SK-N-SH treated with all-trans-retinoic acid at 6 μM for 48 hours (cell line): ENCODE measurements around the gene LRBA.

Experiments
- ATAC-seq: fragments of 200-7000 bp; cut with Tn5 transposase; 3 replicates; pipeline ENCODE4 v1.9.1; 2020; ENCODE audit warnings: mild to moderate bottlenecking, moderate library complexity
- BACH2 ChIP-seq: fragments of 250-450 bp; sonication (Bioruptor Pico); IDR thresholded peaks from 2 replicates; pipeline ENCODE4 v1.9.0; 2021; ENCODE audit warnings: mild to moderate bottlenecking, borderline replicate concordance
- CREB5 ChIP-seq: fragments of 250-450 bp; sonication (Bioruptor Pico); IDR thresholded peaks from 2 replicates; pipeline ENCODE4 v1.5.1; 2020; ENCODE audit warnings: low read depth, mild to moderate bottlenecking, moderate library complexity
- CSDC2 ChIP-seq: fragments of 250-450 bp; sonication (Bioruptor Pico); IDR thresholded peaks from 2 replicates; pipeline ENCODE4 v1.5.0; 2020; ENCODE audit warnings: mild to moderate bottlenecking, moderate library complexity
- CSRNP3 ChIP-seq: fragments of 250-450 bp; sonication (Bioruptor Pico); IDR thresholded peaks from 2 replicates; pipeline ENCODE4 v1.5.1; 2021; ENCODE audit warnings: mild to moderate bottlenecking, moderate library complexity
- ESRRG ChIP-seq: fragments of 250-450 bp; sonication (Bioruptor Pico); IDR thresholded peaks from 2 replicates; pipeline ENCODE4 v1.6.1; 2021; ENCODE audit warnings: mild to moderate bottlenecking
- GLIS3 ChIP-seq: fragments of 250-450 bp; sonication (Bioruptor Pico); IDR thresholded peaks from 2 replicates; pipeline ENCODE4 v1.5.0; 2020; ENCODE audit warnings: mild to moderate bottlenecking, moderate library complexity
- ISL1 ChIP-seq: fragments of 250-450 bp; sonication (Bioruptor Pico); IDR thresholded peaks from 2 replicates; pipeline ENCODE4 v2.1.2; 2022; ENCODE audit warnings: mild to moderate bottlenecking, moderate library complexity
- OSR1 ChIP-seq: fragments of 250-450 bp; sonication (Bioruptor Pico); IDR thresholded peaks from 2 replicates; pipeline ENCODE4 v1.8.0; 2022; ENCODE audit warnings: moderate library complexity, mild to moderate bottlenecking, inconsistent platforms
- PATZ1 ChIP-seq: fragments of 250-450 bp; sonication (Bioruptor Pico); IDR thresholded peaks from 2 replicates; pipeline ENCODE4 v1.8.0; 2020; ENCODE audit warnings: mild to moderate bottlenecking, moderate library complexity, borderline replicate concordance
- POU6F1 ChIP-seq: fragments of 250-450 bp; sonication (Bioruptor Pico); IDR thresholded peaks from 2 replicates; pipeline ENCODE4 v1.8.0; 2021; ENCODE audit warnings: low read depth, mild to moderate bottlenecking, moderate library complexity, borderline replicate concordance
- RARB ChIP-seq: fragments of 250-450 bp; sonication (Bioruptor Pico); IDR thresholded peaks from 2 replicates; pipeline ENCODE4 v1.8.0; 2021; ENCODE audit warnings: mild to moderate bottlenecking, moderate library complexity
- SNAI2 ChIP-seq: fragments of 250-450 bp; sonication (Bioruptor Pico); IDR thresholded peaks from 2 replicates; pipeline ENCODE4 v1.5.0; 2020; ENCODE audit warnings: mild to moderate bottlenecking, moderate library complexity
- TCF4 ChIP-seq: fragments of 250-450 bp; sonication (Bioruptor Pico); IDR thresholded peaks from 2 replicates; pipeline ENCODE4 v1.8.0; 2021; ENCODE audit warnings: mild to moderate bottlenecking, moderate library complexity, borderline replicate concordance
- TOX ChIP-seq: fragments of 250-450 bp; sonication (Bioruptor Pico); IDR thresholded peaks from 2 replicates; pipeline ENCODE4 v1.8.0; 2021; ENCODE audit warnings: mild to moderate bottlenecking, moderate library complexity, borderline replicate concordance
- ZC3H10 ChIP-seq: fragments of 250-450 bp; sonication (Bioruptor Pico); IDR thresholded peaks from 2 replicates; pipeline ENCODE4 v1.5.1; 2021; ENCODE audit warnings: mild to moderate bottlenecking, moderate library complexity
- ZFP3 ChIP-seq: fragments of 250-450 bp; sonication (Bioruptor Pico); IDR thresholded peaks from 2 replicates; pipeline ENCODE4 v1.5.0; 2020; ENCODE audit warnings: mild to moderate bottlenecking, moderate library complexity
- ZFP30 ChIP-seq: fragments of 450-650 bp; formaldehyde crosslinking; IDR thresholded peaks from 2 replicates; pipeline ENCODE4 v1.5.0; 2022; ENCODE audit warnings: mild to moderate bottlenecking, moderate library complexity
- ZNF565 ChIP-seq: fragments of 450-650 bp; formaldehyde crosslinking; conservative IDR thresholded peaks from 2 replicates; pipeline ENCODE4 v1.5.0; 2020; ENCODE audit warnings: low read depth, mild to moderate bottlenecking, moderate library complexity
- ZNF70 ChIP-seq: fragments of 450-650 bp; formaldehyde crosslinking; IDR thresholded peaks from 2 replicates; pipeline ENCODE4 v1.5.0; 2020; ENCODE audit warnings: mild to moderate bottlenecking, moderate library complexity
- ZNF8 ChIP-seq: fragments of 450-650 bp; formaldehyde crosslinking; IDR thresholded peaks from 2 replicates; pipeline ENCODE4 v1.5.0; 2020; ENCODE audit warnings: mild to moderate bottlenecking, moderate library complexity

Gene LRBA

GRCh38 chr4:150817017-150817416 lies 198.1 kb downstream of the LRBA start (continued):
- TF ChIP-seq SNAI2 (no peak), ZNF565 (CRISPR knock-in tag) (no peak)

- no peak for ATAC-seq
- no peak for TF ChIP-seq ZC3H10
- no peak for TF ChIP-seq ISL1 (CRISPR knock-in tag)
- no peak for TF ChIP-seq TCF4 (CRISPR knock-in tag)
These were observed 198.6 kb downstream of the LRBA start for GRCh38 chr4:150816491-150816890.

GRCh38 chr4:150814873-150815272 lies 200.2 kb downstream of the LRBA start:
- no peak for ATAC-seq
- TF ChIP-seq ZC3H10 (no peak), GLIS3 (CRISPR knock-in tag) (no peak)

GRCh38 chr4:150805183-150806025 lies 209.7 kb downstream of the LRBA start:
- TF ChIP-seq SNAI2: no peak
- TF ChIP-seq TOX (CRISPR knock-in tag): no peak
- no peak for TF ChIP-seq ZNF70 (CRISPR knock-in tag)
- TF ChIP-seq ZNF8 (CRISPR knock-in tag): no peak
- no peak for TF ChIP-seq POU6F1
- no peak for TF ChIP-seq CREB5 (CRISPR knock-in tag)
- TF ChIP-seq RARB (CRISPR knock-in tag): no peak
- no peak for TF ChIP-seq TCF4 (CRISPR knock-in tag)
- no peak for TF ChIP-seq BACH2 (CRISPR knock-in tag)
- no peak for TF ChIP-seq ISL1 (CRISPR knock-in tag)
- TF ChIP-seq CSDC2: no peak
- TF ChIP-seq ZFP30 (CRISPR knock-in tag): no peak
- TF ChIP-seq ZC3H10: no peak
- no peak for TF ChIP-seq ZNF565 (CRISPR knock-in tag)
- no peak for TF ChIP-seq ESRRG (CRISPR knock-in tag)
- TF ChIP-seq PATZ1 (CRISPR knock-in tag): no peak
- ATAC-seq: no peak

- TF ChIP-seq OSR1 (CRISPR knock-in tag) (no peak), ESRRG (CRISPR knock-in tag) (no peak), TOX (CRISPR knock-in tag) (no peak), ZFP3 (CRISPR knock-in tag) (no peak), BACH2 (CRISPR knock-in tag) (no peak), CSRNP3 (CRISPR knock-in tag) (no peak), SNAI2 (no peak), ZNF8 (CRISPR knock-in tag) (no peak), CSDC2 (no peak), RARB (CRISPR knock-in tag) (no peak)
- TF ChIP-seq, all 23 proteins: peak for 0
These were observed 213.3 kb downstream of the LRBA start for GRCh38 chr4:150801833-150802232.

More at GRCh38 chr4:150801833-150802232, 213.3 kb downstream of the LRBA start:
- no peak for ATAC-seq
